ENCODE results near the gene CARM1.
A peak's percentile ranks its signal among the peaks of the same experiment; 100 is the strongest.
"Not testable (repeated sequence)": the region's sequence is repeated elsewhere in the genome, so short reads cannot be mapped to it uniquely, and the experiment has no call there.

The CARM1 gene

DNA sequence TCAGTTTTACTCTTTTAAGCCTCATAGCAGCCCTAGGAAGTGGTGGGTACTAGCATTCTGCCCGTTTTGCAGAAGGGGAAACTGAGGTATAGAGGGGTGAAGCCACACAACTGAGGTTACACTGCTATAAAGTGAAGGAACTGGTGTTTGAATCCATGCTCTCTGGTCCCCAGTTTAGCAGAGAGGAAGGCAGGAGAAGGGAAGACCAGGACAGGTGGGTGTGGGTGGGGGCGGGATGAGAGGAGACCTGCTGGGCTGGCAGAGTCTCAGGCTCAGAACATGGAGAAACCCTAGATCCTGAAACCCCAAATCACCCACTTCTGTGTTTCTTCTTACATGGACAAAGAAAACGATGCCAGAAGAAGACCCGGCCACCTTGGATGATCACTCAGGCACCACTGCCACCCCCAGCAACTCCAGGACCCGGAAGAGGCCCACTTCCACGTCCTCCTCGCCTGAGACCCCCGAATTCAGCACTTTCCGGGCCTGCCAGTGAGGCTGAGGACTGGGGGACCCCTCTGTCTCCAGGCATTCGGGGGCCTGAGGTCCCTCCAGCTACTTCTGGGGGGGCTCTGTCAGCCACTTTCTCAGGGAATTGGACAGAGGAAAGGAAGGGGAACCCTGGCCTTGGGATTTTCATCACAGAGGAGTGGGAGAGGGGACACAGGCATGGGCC lies 2.3 kb upstream of the CARM1 start:
- peaks cover 14% of the 10 kb centered on the region for H3K4me1 Mint-ChIP-seq
- H3K4me3 Mint-ChIP-seq, result peak overlapping the region; percentile 61 to 92 (median 64)
- no peaks in the 10 kb centered on the region for H3K27me3 Mint-ChIP-seq (ENCODE audit: low read depth)
- H3K9me3 Mint-ChIP-seq, result no peaks in the 10 kb centered on the region
- no peaks in the 10 kb centered on the region for H3K36me3 Mint-ChIP-seq (ENCODE audit: low read depth)
- H3K27ac Mint-ChIP-seq, result peak overlapping the region; percentile 80 to 92 (median 90)
- TF ChIP-seq CTCF (IDR thresholded peaks at IDR 0.05; ENCODE audit: unreplicated experiment in 3 of 3), result no peak

- H3K36me3 Mint-ChIP-seq (ENCODE audit: low read depth); H3K27me3 Mint-ChIP-seq (ENCODE audit: low read depth); H3K4me1 Mint-ChIP-seq; H3K9me3 Mint-ChIP-seq: not testable (repeated sequence)
- Mint-ChIP-seq H3K4me3 (peak overlapping the region; percentile 74 to 92 (median 81)), H3K27ac (peak overlapping the region; percentile 87 to 98 (median 90))
Measured at GRCh38 chr19:10869872-10870311, 1.5 kb upstream of the CARM1 start.

GRCh38 chr19:10870501-10870954 lies 825 bp upstream of the CARM1 start:
- peak overlapping the region; percentile 90 to 98 (median 96) for H3K27ac Mint-ChIP-seq
- no peaks in the 10 kb centered on the region for H3K36me3 Mint-ChIP-seq (ENCODE audit: low read depth)
- no peaks in the 10 kb centered on the region for H3K27me3 Mint-ChIP-seq (ENCODE audit: low read depth)
- TF ChIP-seq CTCF (IDR thresholded peaks at IDR 0.05; ENCODE audit: unreplicated experiment in 3 of 3), result no peak
- peaks cover 9% of the 10 kb centered on the region for H3K4me1 Mint-ChIP-seq
- no peaks in the 10 kb centered on the region for H3K9me3 Mint-ChIP-seq
- H3K4me3 Mint-ChIP-seq, result peak overlapping the region; percentile 81 to 92 (median 84)

GRCh38 chr19:10871711-10872545 lies 575 bp downstream of the CARM1 start:
- H3K4me1 Mint-ChIP-seq, result peaks cover 12% of the 10 kb centered on the region
- no peaks in the 10 kb centered on the region for H3K27me3 Mint-ChIP-seq (ENCODE audit: low read depth)
- peak overlapping the region; percentile 89 to 95 (median 92) for H3K4me3 Mint-ChIP-seq
- H3K9me3 Mint-ChIP-seq, result no peaks in the 10 kb centered on the region
- peak; percentile 12 to 34 (median 21) for TF ChIP-seq CTCF (IDR thresholded peaks at IDR 0.05; ENCODE audit: unreplicated experiment in 3 of 3)
- no peaks in the 10 kb centered on the region for H3K36me3 Mint-ChIP-seq (ENCODE audit: low read depth)
- H3K27ac Mint-ChIP-seq, result peak overlapping the region; percentile 88 to 93 (median 90)

- TF ChIP-seq CTCF (IDR thresholded peaks at IDR 0.05; ENCODE audit: unreplicated experiment in 3 of 3), result peak in 1 of 3 experiments; percentile 2
- Mint-ChIP-seq H3K36me3 (ENCODE audit: low read depth) (no peaks in the 10 kb centered on the region), H3K9me3 (no peaks in the 10 kb centered on the region), H3K27me3 (ENCODE audit: low read depth) (no peaks in the 10 kb centered on the region), H3K4me3 (peak overlapping the region; percentile 89 to 95 (median 92)), H3K4me1 (peaks cover 15% of the 10 kb centered on the region), H3K27ac (peak overlapping the region; percentile 88 to 93 (median 90))
Measured at GRCh38 chr19:10872546-10873107, 1.3 kb downstream of the CARM1 start.

DNA sequence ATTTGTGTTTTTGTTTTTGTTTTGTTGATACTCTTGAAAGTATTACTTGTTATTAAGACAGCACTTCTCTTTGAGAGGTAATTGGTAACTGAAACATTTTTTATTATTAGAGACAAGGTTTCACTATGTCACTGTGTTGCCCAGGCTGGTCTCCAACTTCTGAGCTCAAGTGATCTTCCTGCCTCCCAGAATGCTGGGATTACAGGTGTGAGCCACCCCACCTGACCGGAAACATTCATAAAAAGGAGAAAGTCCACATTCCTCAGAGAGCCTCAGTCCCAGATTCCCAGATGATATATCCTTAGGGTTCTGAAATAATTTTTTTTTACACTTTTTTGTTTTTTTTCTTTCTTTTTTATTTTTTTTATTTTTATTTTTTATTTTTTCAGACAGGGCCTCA lies 2.7 kb downstream of the CARM1 start:
- H3K4me1 Mint-ChIP-seq, result peaks cover 23% of the 10 kb centered on the region
- no peaks in the 10 kb centered on the region for H3K27me3 Mint-ChIP-seq (ENCODE audit: low read depth)
- H3K36me3 Mint-ChIP-seq (ENCODE audit: low read depth), result no peaks in the 10 kb centered on the region
- H3K27ac Mint-ChIP-seq, result peak overlapping the region in 1 of 3 experiments; percentile 72
- TF ChIP-seq CTCF (IDR thresholded peaks at IDR 0.05; ENCODE audit: unreplicated experiment in 3 of 3), result no peak
- H3K9me3 Mint-ChIP-seq, result no peaks in the 10 kb centered on the region
- H3K4me3 Mint-ChIP-seq, result peak overlapping the region; percentile 67 to 83 (median 80)

All from nephron (organoid).